SK-N-SH (cell line): ENCODE measurements around the gene IFT27.

Source experiments
- CTCF ChIP-seq: fragments of 200-600 bp; sonication (generic); IDR thresholded peaks from 2 replicates; pipeline ENCODE4 v1.6.1; 2017; ENCODE audit warnings: antibody characterized with exemption, mild to moderate bottlenecking, moderate library complexity
- ELF1 ChIP-seq: IDR thresholded peaks from 2 replicates; pipeline ENCODE4 v1.4.0; 2012
- EP300 ChIP-seq, 2 experiments: IDR thresholded peaks; 2 replicates each; pipeline versions ENCODE4 v1.4.0 to v1.6.1; 2012; ENCODE audit warnings: borderline replicate concordance in 1 of 2, low read depth in 1 of 2, low read length in 1 of 2
- EZH2phosphoT487 ChIP-seq: fragments of 200-600 bp; sonication (generic); IDR thresholded peaks from 2 replicates; pipeline ENCODE4 v1.6.1; 2017; ENCODE audit warnings: low read depth, mixed run types, mild to moderate bottlenecking, antibody characterized with exemption, moderate library complexity, borderline replicate concordance
- FOXJ3 ChIP-seq: sonication (generic); formaldehyde crosslinking; IDR thresholded peaks from 2 replicates; pipeline ENCODE4 v1.5.1; 2020; ENCODE audit warnings: mild to moderate bottlenecking, missing genetic modification reagents
- JUND ChIP-seq: IDR thresholded peaks from 2 replicates; pipeline ENCODE4 v1.4.0; 2012
- MAX ChIP-seq: IDR thresholded peaks from 2 replicates; pipeline ENCODE4 v1.4.0; 2012; ENCODE audit warnings: low read depth
- POLR2AphosphoS5 ChIP-seq: IDR thresholded peaks from 2 replicates; pipeline ENCODE4 v1.6.1; 2012; ENCODE audit warnings: low read depth, low read length
- RAD21 ChIP-seq: IDR thresholded peaks from 2 replicates; pipeline ENCODE4 v1.6.1; 2012; ENCODE audit warnings: mild to moderate bottlenecking, low read length
- RCOR1 ChIP-seq: fragments of 150-350 bp; IDR thresholded peaks from 2 replicates; pipeline ENCODE4 v1.6.1; 2017; ENCODE audit warnings: antibody characterized with exemption, low read length
- RFX5 ChIP-seq: IDR thresholded peaks from 2 replicates; pipeline ENCODE4 v1.6.1; 2012; ENCODE audit warnings: mild to moderate bottlenecking, improper control_type of control experiment, low read length
- SIN3A ChIP-seq: IDR thresholded peaks from 2 replicates; pipeline ENCODE4 v1.6.1; 2012; ENCODE audit warnings: low read depth, mild to moderate bottlenecking, low read length, moderate library complexity, borderline replicate concordance
- SMC3 ChIP-seq: IDR thresholded peaks from 2 replicates; pipeline ENCODE4 v1.6.1; 2012; ENCODE audit warnings: low read depth, low read length, improper control_type of control experiment
- YY1 ChIP-seq: IDR thresholded peaks from 2 replicates; pipeline ENCODE4 v1.4.0; 2012; ENCODE audit warnings: low read depth, mild to moderate bottlenecking

GRCh38 chr22:36756031-36756430 is 19.9 kb downstream of the IFT27 start:
- TF ChIP-seq MAX (no peak), POLR2AphosphoS5 (no peak), RCOR1 (no peak), EP300 (IDR thresholded peaks at IDR 0.05; ENCODE audit: borderline replicate concordance in 1 of 2, low read depth in 1 of 2, low read length in 1 of 2) (no peak), CTCF (no peak), RAD21 (no peak), FOXJ3 (CRISPR knock-in tag) (no peak), SMC3 (no peak), YY1 (no peak), JUND (no peak), ELF1 (no peak), EZH2phosphoT487 (no peak), RFX5 (no peak), SIN3A (no peak)
